ENCODE measurements around the gene SERP2.

The SERP2 gene

DNA sequence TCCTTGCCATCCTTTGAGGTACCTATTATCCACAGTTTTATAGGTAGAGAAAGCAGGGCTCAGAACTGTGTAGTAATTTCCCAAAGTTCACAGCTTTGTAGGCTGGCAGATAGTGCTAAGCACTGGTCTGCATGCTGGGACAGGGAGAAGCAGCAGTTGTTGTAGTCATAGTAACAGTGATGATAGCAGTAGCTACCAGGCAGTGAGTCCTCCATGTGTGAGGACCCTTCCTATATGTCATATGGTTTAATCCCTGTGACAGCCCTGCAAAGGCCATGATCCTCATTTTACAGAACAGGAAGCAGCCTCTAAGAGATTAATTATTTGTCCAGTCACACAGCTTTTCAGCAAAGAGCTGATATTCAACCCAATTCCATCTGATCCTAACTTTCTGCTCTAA is 21.0 kb downstream of the SERP2 start (continued):
- TF ChIP-seq ZNF792 (tag by site-specific recombination; IDR thresholded peaks at IDR 0.05), result no peak
- TF ChIP-seq ZNF548 (tag by site-specific recombination; IDR thresholded peaks at IDR 0.05), result no peak
- TF ChIP-seq SP7 (tag by site-specific recombination; IDR thresholded peaks at IDR 0.05), result no peak
- TF ChIP-seq ZBTB1 (tag by site-specific recombination; IDR thresholded peaks at IDR 0.05), result no peak
- TF ChIP-seq ZNF155 (tag by site-specific recombination; IDR thresholded peaks at IDR 0.05), result no peak
- TF ChIP-seq ZNF16 (tag by site-specific recombination; IDR thresholded peaks at IDR 0.05; ENCODE audit: low read depth), result no peak
- TF ChIP-seq ZBTB21 (tag by site-specific recombination; IDR thresholded peaks at IDR 0.05), result no peak
- no peak for TF ChIP-seq ZNF555 (tag by site-specific recombination; conservative IDR thresholded peaks at IDR 0.05)
- no peak for TF ChIP-seq HOXD13 (CRISPR knock-in tag; IDR thresholded peaks at IDR 0.05; ENCODE audit: borderline replicate concordance)
- TF ChIP-seq ZNF404 (tag by site-specific recombination; IDR thresholded peaks at IDR 0.05), result no peak

GRCh38 chr13:44395976-44396694 is 22.5 kb downstream of the SERP2 start:
- CTCF ChIA-PET, result no interaction called here
- TF ChIP-seq ZNF664 (tag by site-specific recombination; IDR thresholded peaks at IDR 0.05) (0 out of 2 replicates have a peak, but pooled peaks have one; percentile 58), ZSCAN16 (tag by site-specific recombination; IDR thresholded peaks at IDR 0.05) (no peak)
- no peaks in the 10 kb centered on the region for H3K4me1 ChIP-seq (ENCODE audit: control insufficient read depth, insufficient read depth, low read length)
- H3K36me3 ChIP-seq (ENCODE audit: control insufficient read depth in 2 of 2, insufficient read depth in 1 of 2, low read length in 2 of 2), result no peaks in the 10 kb centered on the region
- no peak overlapping the region for H3K4me3 ChIP-seq (ENCODE audit: low read depth, low read length)
- no peaks in the 10 kb centered on the region for H3K9me3 ChIP-seq (ENCODE audit: control insufficient read depth, insufficient read depth, low read depth, low read length)
- POLR2A ChIA-PET, result interaction anchor here (0.6 to 0.7 kb wide), 2 partner anchors 14 to 31 kb away, joined by 4 read pairs; no protein-coding TSS in a partner anchor
- no peak overlapping the region for H3K27ac ChIP-seq (ENCODE audit: extremely low read depth, low read depth, low read length)

- TF ChIP-seq ZFP37 (tag by site-specific recombination; IDR thresholded peaks at IDR 0.05) (no peak), ZIC2 (tag by site-specific recombination; IDR thresholded peaks at IDR 0.05) (peak; percentile 80), FEZF1 (tag by site-specific recombination; IDR thresholded peaks at IDR 0.05) (peak; percentile 16; the same call in 1 of the 2 replicates)
- ChIA-PET CTCF (no interaction called here), POLR2A (interaction anchor here (0.7 kb wide), 1 partner anchor 13 kb away, joined by 4 read pairs; no protein-coding TSS in a partner anchor)
- Histone ChIP-seq H3K27ac (ENCODE audit: extremely low read depth, low read depth, low read length) (no peak overlapping the region), H3K9me3 (ENCODE audit: control insufficient read depth, insufficient read depth, low read depth, low read length) (no peaks in the 10 kb centered on the region), H3K4me1 (ENCODE audit: control insufficient read depth, insufficient read depth, low read length) (no peaks in the 10 kb centered on the region), H3K36me3 (ENCODE audit: control insufficient read depth in 2 of 2, insufficient read depth in 1 of 2, low read length in 2 of 2) (no peaks in the 10 kb centered on the region), H3K4me3 (ENCODE audit: low read depth, low read length) (no peak overlapping the region)
These were observed 23.3 kb downstream of the SERP2 start for GRCh38 chr13:44396701-44397580.

- ChIA-PET CTCF (no interaction called here), POLR2A (no interaction called here)
- no peaks in the 10 kb centered on the region for H3K36me3 ChIP-seq (ENCODE audit: control insufficient read depth in 2 of 2, insufficient read depth in 1 of 2, low read length in 2 of 2)
- H3K4me1 ChIP-seq (ENCODE audit: control insufficient read depth, insufficient read depth, low read length), result no peaks in the 10 kb centered on the region
- no peak overlapping the region for H3K27ac ChIP-seq (ENCODE audit: extremely low read depth, low read depth, low read length)
- H3K4me3 ChIP-seq (ENCODE audit: low read depth, low read length), result no peak overlapping the region
- H3K9me3 ChIP-seq (ENCODE audit: control insufficient read depth, insufficient read depth, low read depth, low read length), result no peaks in the 10 kb centered on the region
- TF ChIP-seq ZNF514 (tag by site-specific recombination; IDR thresholded peaks at IDR 0.05) (no peak), PRDM4 (tag by site-specific recombination; IDR thresholded peaks at IDR 0.05) (no peak), ZNF292 (tag by site-specific recombination; IDR thresholded peaks at IDR 0.05; ENCODE audit: borderline replicate concordance, low read depth) (no peak), ZFP3 (tag by site-specific recombination; IDR thresholded peaks at IDR 0.05; ENCODE audit: low read depth) (no peak), ZNF501 (tag by site-specific recombination; IDR thresholded peaks at IDR 0.05) (no peak), ZNF394 (tag by site-specific recombination; IDR thresholded peaks at IDR 0.05; ENCODE audit: borderline replicate concordance) (no peak), ZNF488 (tag by site-specific recombination; IDR thresholded peaks at IDR 0.05) (no peak), ZNF48 (tag by site-specific recombination; IDR thresholded peaks at IDR 0.05) (no peak), ZNF175 (tag by site-specific recombination; IDR thresholded peaks at IDR 0.05) (no peak), ZNF76 (tag by site-specific recombination; IDR thresholded peaks at IDR 0.05; ENCODE audit: borderline replicate concordance, low read depth) (no peak), ZNF404 (tag by site-specific recombination; IDR thresholded peaks at IDR 0.05) (no peak)
These were observed 24.2 kb downstream of the SERP2 start for GRCh38 chr13:44397766-44398223.

All from HEK293 (cell line).